HepG2 (cell line): Measurements from ENCODE around the gene DDHD1.

ENCODE experiments used
- ATF2 ChIP-seq: sonication (generic); formaldehyde crosslinking; IDR thresholded peaks from 2 replicates; pipeline ENCODE4 v1.4.0; 2020; ENCODE audit warnings: missing genetic modification reagents
- ATF7-NPFF ChIP-seq: sonication (generic); formaldehyde crosslinking; IDR thresholded peaks from 2 replicates; pipeline ENCODE4 v1.8.1; 2023; ENCODE audit warnings: mild to moderate bottlenecking, low read depth, missing genetic modification reagents, moderate library complexity
- CTCF ChIP-seq: sonication (generic); formaldehyde crosslinking; IDR thresholded peaks from 2 replicates; pipeline ENCODE4 v1.5.0; 2020; ENCODE audit warnings: mild to moderate bottlenecking, missing genetic modification reagents, moderate library complexity
- ELF1 ChIP-seq: sonication (generic); formaldehyde crosslinking; IDR thresholded peaks from 2 replicates; pipeline ENCODE4 v1.4.0; 2020; ENCODE audit warnings: missing genetic modification reagents
- HNRNPH1 ChIP-seq: fragments of 200-400 bp; formaldehyde crosslinking; optimal IDR thresholded peaks from 2 replicates; pipeline ENCODE3; 2017; ENCODE audit warnings: mild to moderate bottlenecking, low read depth, low read length
- JUN ChIP-seq: sonication (generic); formaldehyde crosslinking; IDR thresholded peaks from 2 replicates; pipeline ENCODE4 v1.4.0; 2020; ENCODE audit warnings: mild to moderate bottlenecking, missing genetic modification reagents
- MXI1 ChIP-seq: IDR thresholded peaks from 3 replicates; pipeline ENCODE4 v1.6.1; 2012; ENCODE audit warnings: low read depth, low read length, inconsistent platforms, borderline replicate concordance
- POLR2A ChIP-seq, 2 experiments: IDR thresholded peaks; 2 replicates each; pipeline ENCODE4 v1.6.1; 2011; ENCODE audit warnings: low read depth in 2 of 2, low read length in 2 of 2, mild to moderate bottlenecking in 1 of 2, moderate library complexity in 1 of 2; ENCODE audit not compliant: insufficient read depth in 1 of 2
- SIX4 ChIP-seq: sonication (generic); formaldehyde crosslinking; IDR thresholded peaks from 2 replicates; pipeline ENCODE4 v1.4.0; 2020; ENCODE audit warnings: missing genetic modification reagents
- SP4 ChIP-seq: sonication (generic); formaldehyde crosslinking; IDR thresholded peaks from 2 replicates; pipeline ENCODE4 v1.8.1; 2023; ENCODE audit warnings: mild to moderate bottlenecking, missing genetic modification reagents
- TARDBP ChIP-seq: sonication (generic); formaldehyde crosslinking; IDR thresholded peaks from 2 replicates; pipeline ENCODE4 v1.8.0; 2022; ENCODE audit warnings: mild to moderate bottlenecking, missing genetic modification reagents
- THRA ChIP-seq: sonication (generic); formaldehyde crosslinking; IDR thresholded peaks from 2 replicates; pipeline ENCODE4 v1.4.0; 2020; ENCODE audit warnings: missing genetic modification reagents, borderline replicate concordance
- ZNF639 ChIP-seq: conservative IDR thresholded peaks from 2 replicates; pipeline ENCODE4 v1.6.1; 2018; ENCODE audit warnings: missing genetic modification reagents
- ZNF772 ChIP-seq: sonication (generic); formaldehyde crosslinking; IDR thresholded peaks from 2 replicates; pipeline ENCODE4 v1.5.0; 2020; ENCODE audit warnings: mild to moderate bottlenecking, missing genetic modification reagents

GRCh38 chr14:53020193-53020932, 132.8 kb downstream of the DDHD1 start:
- TF ChIP-seq SIX4 (CRISPR knock-in tag): no peak
- TF ChIP-seq POLR2A (IDR thresholded peaks at IDR 0.05; ENCODE audit: insufficient read depth in 1 of 2, low read depth in 2 of 2, low read length in 2 of 2): no peak
- no peak for TF ChIP-seq ZNF639 (CRISPR knock-in tag)
- no peak for TF ChIP-seq TARDBP (CRISPR knock-in tag)
- TF ChIP-seq ZNF772 (CRISPR knock-in tag): no peak
- TF ChIP-seq JUN (CRISPR knock-in tag): no peak
- TF ChIP-seq ATF2 (CRISPR knock-in tag): no peak
- TF ChIP-seq HNRNPH1: no peak
- no peak for TF ChIP-seq CTCF
- no peak for TF ChIP-seq ELF1 (CRISPR knock-in tag)
- TF ChIP-seq MXI1: no peak
- no peak for TF ChIP-seq SP4 (CRISPR knock-in tag)
- no peak for TF ChIP-seq ATF7-NPFF
- TF ChIP-seq THRA (CRISPR knock-in tag): no peak
